GM11168 (cell line): ENCODE measurements around the gene CEP128.

Experiments used
- in situ Hi-C: fragments of 300-500 bp; cut with MboI; formaldehyde crosslinking; loops from one replicate; pipeline ENCODE4 v1.12.0; 2022; ENCODE audit warnings: low sequenced_read_pairs; ENCODE audit not compliant: unreplicated experiment

CEP128 gene

GRCh38 chr14:80634106-80634758, 307.3 kb downstream of the CEP128 start:
- in situ Hi-C loops, result no loop called here

- in situ Hi-C loops, result no loop called here
These were observed 311.9 kb downstream of the CEP128 start for GRCh38 chr14:80629606-80630005.

GRCh38 chr14:80628547-80628946, 313.0 kb downstream of the CEP128 start:
- in situ Hi-C loops, result no loop called here

GRCh38 chr14:80627745-80628144, 313.8 kb downstream of the CEP128 start:
- in situ Hi-C loops, result no loop called here

GRCh38 chr14:80624581-80624980, 317.0 kb downstream of the CEP128 start:
- in situ Hi-C loops, result no loop called here

GRCh38 chr14:80621701-80622100, 319.8 kb downstream of the CEP128 start:
- in situ Hi-C loops, result no loop called here

GRCh38 chr14:80620434-80620833, 321.1 kb downstream of the CEP128 start:
- in situ Hi-C loops, result no loop called here

- in situ Hi-C loops, result no loop called here
These were observed 322.7 kb downstream of the CEP128 start for GRCh38 chr14:80618751-80619329.

- in situ Hi-C loops, result no loop called here
These were observed 325.7 kb downstream of the CEP128 start for GRCh38 chr14:80615831-80616230.

- in situ Hi-C loops, result no loop called here
These were observed 332.5 kb downstream of the CEP128 start for GRCh38 chr14:80609055-80609454.

GRCh38 chr14:80608563-80608962, 333.0 kb downstream of the CEP128 start:
- in situ Hi-C loops, result no loop called here

GRCh38 chr14:80607430-80608190, 333.9 kb downstream of the CEP128 start:
- in situ Hi-C loops, result no loop called here

- in situ Hi-C loops, result no loop called here
These were observed 335.2 kb downstream of the CEP128 start for GRCh38 chr14:80606347-80606772.

- in situ Hi-C loops, result no loop called here
These were observed 336.0 kb downstream of the CEP128 start for GRCh38 chr14:80605536-80605935.

GRCh38 chr14:80602946-80603345, 338.6 kb downstream of the CEP128 start:
- in situ Hi-C loops, result no loop called here

GRCh38 chr14:80587096-80587724, 354.3 kb downstream of the CEP128 start:
- in situ Hi-C loops, result no loop called here

GRCh38 chr14:80586131-80586530, 355.4 kb downstream of the CEP128 start:
- in situ Hi-C loops, result no loop called here

GRCh38 chr14:80585506-80585835, 356.1 kb downstream of the CEP128 start:
- in situ Hi-C loops, result no loop called here

GRCh38 chr14:80584744-80585505, 356.6 kb downstream of the CEP128 start:
- in situ Hi-C loops, result no loop called here

- in situ Hi-C loops, result no loop called here
These were observed 363.9 kb downstream of the CEP128 start for GRCh38 chr14:80577599-80577998.
